Germinal center (tissue), 1 donor: Measurements from ENCODE around the gene ATF7IP.
"Not testable (repeated sequence)": the region's sequence is repeated elsewhere in the genome, so short reads cannot be mapped to it uniquely, and the experiment has no call there.

ENCODE experiments used
- DNase-seq: peaks from one replicate; pipeline ENCODE4 v3.0.0; 2012; ENCODE audit warnings: mixed read lengths, low spot score

Gene ATF7IP

GRCh38 chr12:14379508-14379907, 14.0 kb downstream of the ATF7IP start:
- DNase-seq: no peak

DNA sequence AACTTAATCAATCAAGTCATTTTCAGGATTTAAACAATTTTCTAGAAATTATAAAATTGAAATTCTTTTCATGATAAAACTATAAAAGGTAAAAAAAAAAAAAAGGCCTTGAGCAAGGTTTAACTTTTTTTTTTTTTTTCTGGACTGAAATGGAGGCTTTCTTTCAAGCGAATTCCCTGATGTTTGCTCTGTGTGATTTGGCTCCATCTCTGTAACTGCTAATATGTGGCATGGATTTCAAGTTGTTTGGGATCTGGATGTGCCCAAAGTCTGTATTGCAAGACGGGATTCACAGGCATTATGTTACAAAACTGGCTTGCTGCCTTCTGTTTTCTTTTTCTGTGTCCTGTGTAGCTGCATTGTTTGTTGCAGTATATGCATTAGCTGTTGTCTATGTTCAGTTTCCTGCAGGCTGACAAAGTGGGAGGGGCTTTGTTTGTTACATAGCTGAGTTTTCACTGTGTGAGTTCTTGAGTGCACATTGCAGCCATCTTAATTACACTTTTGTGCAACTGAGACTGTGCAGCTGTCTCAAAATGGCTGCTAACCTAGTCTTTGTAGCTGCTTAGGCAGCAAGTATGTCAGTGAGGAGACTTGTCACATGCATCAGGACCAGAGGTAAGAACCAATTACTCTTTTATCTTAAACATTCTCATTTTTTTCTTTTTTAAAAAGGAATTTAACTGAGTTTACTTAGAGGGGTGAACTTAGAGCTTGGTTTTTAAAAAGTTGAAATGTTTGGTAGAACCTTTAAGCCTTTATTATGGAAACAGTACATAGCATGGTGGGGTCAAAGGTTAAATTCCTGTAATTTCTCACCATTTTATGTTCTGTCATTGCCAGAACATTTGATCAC, 19.5 kb downstream of the ATF7IP start:
- peak; percentile 59 for DNase-seq

DNA sequence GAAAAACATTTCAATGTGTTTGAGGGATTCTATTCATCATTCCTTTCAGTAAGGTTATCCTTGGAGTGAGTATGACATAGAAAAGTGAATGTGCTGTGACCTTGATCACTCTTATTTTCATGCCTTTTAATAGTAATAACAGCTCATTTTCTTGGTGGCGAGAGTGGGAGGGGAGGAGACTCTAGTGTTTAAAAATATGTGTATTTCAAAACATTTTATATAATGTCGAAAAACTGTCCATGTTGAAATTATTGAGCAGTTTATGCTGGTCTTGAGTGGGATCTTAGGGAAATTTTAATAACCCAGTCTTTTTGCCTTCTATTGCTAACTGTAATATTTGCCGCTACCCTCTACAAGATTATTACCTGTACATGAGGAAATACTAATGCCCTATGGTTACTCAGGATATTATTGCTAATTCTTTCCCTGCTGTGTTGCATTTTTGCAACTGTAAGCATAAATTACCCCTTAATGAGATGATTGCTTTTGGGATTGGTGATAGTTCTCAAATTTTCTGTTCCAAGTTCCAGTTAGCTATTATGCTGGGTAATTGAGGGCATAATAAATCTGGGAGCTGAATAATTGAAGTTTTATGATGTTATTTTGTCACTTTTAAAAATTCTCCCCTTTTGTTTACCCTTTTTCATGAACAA, 21.9 kb downstream of the ATF7IP start:
- DNase-seq: no peak

DNA sequence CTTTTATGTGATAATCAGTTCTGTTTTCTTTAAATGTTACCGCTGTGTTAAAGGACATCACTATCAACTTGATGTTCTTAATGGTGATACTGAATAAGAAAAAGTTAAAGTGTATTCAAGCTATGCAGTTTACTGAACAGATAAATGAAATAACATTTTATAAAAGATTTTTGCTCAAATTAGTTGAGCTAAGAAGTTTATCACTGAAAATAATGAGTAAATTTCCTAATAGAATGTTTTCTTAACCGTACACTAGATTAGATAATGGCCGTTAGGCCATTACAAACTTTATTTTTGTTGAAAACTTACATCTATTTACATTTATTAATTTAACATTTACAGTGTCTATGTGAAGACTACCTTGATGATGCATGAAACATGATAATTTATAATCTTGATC, 25.0 kb downstream of the ATF7IP start:
- no peak for DNase-seq

DNA sequence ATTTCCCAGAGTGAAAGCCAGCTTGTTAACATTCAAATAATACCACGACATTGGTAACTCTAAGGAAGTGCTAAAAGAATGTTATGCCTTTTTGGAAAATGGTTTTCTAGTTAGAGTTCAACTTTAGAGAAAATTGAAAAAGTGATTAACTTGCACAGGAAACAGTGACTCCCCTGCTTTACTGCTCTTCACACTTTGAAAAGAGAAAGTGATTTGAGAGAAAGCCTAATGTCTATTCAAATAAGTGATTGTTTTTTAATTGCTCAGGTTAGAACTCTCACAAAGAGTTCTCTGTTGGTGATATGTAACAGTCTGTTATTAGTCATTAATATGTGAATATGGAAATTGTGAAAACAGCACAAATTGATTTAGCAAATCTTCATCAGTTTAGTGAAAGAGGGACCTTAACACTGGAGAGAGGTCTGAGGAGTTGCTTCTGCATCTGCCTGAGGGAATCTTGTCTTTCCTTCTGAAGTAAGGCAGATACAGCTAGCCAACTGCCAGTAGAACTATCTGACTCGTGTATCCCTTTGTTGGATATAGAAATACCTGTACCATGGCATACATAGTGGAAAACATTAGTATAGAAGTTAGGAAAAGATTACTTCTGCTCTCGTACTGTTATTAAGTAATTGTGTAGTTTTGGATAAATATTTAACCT, 25.5 kb downstream of the ATF7IP start:
- no peak for DNase-seq

DNA sequence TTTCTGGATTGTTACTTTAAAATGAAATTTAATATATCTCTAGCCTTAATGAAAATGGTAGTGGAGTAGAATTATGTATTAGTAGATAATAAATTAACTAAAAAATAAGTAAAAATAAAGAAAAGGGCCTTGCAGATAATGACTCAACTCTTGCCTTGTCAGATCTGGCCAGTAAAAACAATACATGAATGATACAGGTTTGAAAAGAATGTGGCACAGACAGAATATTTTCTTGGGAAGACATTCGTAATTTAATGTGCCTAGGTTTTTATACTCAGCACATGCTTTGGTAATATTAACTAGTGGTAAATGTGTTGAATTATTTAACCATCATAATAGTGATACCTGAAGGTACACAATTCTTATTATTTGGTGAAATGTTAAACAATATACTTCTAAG, 28.3 kb downstream of the ATF7IP start:
- DNase-seq: no peak

DNA sequence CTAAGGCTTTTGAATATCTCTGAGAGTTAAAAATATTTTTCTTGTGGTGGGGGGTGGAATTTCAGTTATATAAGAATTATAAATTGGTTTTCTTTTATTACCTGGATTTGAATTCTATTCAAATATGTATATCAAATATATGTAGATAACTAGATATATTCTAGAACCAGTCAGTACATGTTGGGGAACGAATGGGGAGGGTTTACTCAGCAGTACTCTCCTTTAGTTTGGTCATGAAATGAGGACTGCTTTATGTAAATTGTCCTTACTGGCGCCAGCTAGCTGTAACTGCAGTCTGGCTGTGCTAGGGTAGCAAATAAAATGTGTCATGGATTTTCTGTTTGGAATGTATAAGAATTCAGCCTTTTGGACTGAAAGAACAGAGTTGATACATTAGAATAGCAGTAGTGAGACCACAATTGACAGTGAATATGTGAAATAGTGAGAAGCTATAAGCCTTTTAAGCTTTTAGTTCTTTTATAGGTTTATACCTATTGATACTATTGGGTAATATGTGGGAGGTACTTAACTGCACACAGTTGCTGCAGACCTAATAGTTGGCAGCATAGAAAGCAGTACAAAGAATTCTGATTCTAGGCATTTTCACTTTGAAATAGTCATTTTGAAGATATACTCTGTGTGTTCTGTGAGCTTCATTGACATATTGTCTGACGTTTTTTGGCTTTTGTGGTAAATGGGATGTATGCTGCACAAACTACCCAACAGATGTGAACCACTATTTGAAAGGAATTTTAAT, 29.0 kb downstream of the ATF7IP start:
- DNase-seq: peak; percentile 67

DNA sequence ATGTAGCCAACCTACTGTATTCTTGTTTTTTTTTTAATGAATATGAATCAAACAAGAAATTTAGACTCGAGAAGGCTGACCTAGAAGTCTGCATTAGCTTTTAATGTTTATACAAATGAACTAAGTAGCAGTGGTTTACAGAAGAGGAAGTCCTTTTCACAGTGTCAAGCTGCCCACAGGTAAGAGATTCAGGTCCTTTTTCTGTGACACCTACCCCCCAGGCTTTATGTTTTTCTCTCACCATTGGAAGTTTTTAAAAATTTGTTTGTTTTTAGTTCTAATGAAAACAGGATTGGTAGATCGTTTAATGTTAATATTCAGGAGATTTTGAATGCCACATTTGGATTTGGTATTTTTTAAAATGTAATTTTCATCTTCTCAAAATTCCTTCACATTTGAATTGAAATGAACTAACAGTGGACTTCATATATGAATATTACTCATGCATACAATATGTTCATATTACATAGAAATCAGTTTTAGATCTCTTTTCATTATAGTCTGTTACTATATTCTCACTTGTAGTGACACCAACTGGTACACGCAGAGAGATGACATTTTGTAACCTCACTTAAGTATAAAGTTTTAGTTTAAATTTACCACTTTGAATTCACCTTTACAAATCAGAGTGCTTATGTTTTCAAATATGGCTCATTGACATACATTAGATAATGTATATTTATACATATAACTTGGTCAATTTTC, 29.7 kb downstream of the ATF7IP start:
- peak; percentile 55 for DNase-seq

- DNase-seq: no peak
Measured at GRCh38 chr12:14396071-14396470, 30.6 kb downstream of the ATF7IP start.

DNA sequence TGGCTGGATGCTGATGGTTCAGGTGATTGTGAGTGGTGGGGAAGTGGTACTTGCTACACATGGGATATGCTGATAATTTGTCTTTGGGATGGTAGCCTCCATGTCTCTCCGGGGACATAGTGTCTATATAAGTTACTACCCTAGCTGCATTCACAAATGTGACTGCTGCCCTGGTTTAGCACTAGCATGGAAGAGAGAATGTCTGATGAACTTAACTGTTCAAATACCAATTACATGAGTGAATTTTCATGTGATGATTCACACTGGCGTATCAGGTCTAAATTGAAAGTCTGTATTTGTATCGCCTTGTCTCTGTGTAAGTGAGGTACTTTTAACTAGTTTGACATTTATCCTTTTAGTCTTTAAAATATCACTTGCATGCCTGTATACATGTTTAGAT, 34.4 kb downstream of the ATF7IP start:
- DNase-seq: no peak

- no peak for DNase-seq
Measured at GRCh38 chr12:14400599-14400998, 35.1 kb downstream of the ATF7IP start.

- not testable (repeated sequence) for DNase-seq
Measured at GRCh38 chr12:14401267-14401666, 35.8 kb downstream of the ATF7IP start.

- DNase-seq: no peak
Measured at GRCh38 chr12:14402697-14403096, 37.2 kb downstream of the ATF7IP start.

DNA sequence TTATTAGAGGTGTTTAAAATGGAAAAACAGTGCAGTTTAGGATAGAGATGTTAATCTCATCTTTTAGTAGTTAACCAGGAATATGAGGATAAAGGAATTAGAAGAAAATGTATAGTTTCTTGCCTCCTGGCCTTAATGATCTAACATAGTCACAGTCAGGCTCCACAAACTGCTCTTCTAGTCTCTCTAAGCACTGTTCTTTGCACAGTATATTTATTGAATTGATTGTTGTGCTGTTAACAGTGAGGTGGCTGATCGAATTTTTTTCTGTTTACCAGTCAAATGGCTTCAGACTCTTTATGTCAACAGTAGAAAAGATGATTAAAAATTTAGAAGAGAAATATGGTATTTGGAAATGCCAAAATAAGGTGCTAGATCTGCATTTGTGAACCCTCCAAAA, 37.8 kb downstream of the ATF7IP start:
- no peak for DNase-seq

DNA sequence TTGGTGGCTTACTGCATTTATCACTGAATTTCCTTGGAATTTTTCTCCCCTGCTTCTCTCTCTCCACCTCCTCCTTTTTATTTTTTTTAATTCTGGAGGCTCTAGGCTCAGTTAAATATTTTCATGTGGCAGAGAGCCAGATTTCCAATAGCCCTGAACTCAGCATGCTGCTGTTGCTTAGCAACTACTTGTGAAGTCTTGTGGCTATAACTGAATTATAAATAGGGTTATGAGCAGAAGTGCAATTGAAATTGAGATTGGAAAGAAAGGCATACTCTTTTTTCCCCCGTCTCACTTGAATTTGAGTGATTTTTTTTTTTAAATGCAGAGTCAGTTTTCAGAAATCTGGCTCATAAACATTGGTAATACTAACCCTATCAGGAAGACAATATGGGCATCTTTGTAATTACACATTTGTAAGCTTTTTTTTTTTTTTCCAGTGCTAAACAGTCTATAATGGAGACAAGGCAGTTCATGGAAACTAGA, 38.3 kb downstream of the ATF7IP start:
- DNase-seq: peak; percentile 23

- DNase-seq: not testable (repeated sequence)
Measured at GRCh38 chr12:14405407-14405806, 39.9 kb downstream of the ATF7IP start.

- DNase-seq: peak; percentile 20
Measured at GRCh38 chr12:14408208-14408607, 42.7 kb downstream of the ATF7IP start.

DNA sequence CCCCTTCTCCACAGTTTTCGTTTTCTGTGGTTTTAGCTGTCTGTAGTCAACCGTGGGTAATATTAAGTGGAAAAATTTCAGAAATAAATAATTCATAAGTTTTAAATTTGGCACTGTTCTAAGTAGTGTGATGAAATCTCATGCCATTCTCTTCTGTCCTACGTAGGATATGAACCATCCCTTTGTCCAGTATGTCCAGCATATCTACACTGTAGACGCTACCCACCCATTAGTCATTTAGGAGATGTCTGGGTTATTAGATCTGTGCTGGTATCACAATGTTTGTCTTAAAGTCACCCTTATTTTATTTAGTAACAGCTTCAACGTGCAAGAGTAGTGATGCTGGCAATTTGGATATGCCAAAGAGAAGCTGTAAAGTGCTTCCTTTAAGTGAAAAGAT, 44.7 kb downstream of the ATF7IP start:
- no peak for DNase-seq

- DNase-seq: no peak
Measured at GRCh38 chr12:14410841-14411569, 45.5 kb downstream of the ATF7IP start.

DNA sequence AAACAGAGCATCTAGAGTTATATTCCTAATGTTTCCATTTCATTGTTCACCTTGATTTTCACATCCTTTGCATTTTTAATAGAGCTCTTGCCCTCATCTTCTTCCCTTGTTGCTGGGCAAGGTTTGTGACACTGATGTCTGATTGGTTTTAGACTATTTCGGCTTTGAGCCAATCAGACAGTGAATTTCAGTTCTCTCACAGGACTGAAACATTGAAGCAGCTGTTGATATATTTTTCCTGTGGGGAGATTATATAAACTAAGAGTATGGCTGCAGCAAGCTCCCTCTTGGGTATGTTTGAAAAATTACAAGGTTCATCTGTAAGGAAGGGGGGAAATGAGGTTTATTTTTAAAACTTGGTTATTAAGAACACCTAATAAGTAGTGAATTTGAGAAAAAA, 51.2 kb downstream of the ATF7IP start:
- DNase-seq: peak; percentile 68

DNA sequence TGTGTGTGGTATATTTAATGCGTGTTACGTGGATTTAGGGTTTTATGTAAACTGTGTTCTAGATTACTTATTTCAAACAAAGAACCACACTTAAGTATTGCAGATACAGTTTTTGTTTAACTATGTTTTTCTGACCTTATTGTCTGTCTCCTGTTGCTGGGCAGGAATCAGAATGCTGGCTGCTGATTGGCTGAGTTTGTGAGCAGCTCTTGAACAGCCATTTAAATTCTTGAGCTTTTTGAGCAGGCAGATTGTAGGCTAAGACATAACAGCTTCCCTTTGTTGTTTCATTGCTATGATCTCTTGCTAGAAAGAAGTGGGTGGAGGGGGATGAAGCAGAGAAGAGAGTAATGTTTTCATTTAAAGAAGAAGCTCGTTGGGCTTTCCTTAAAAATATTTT, 52.2 kb downstream of the ATF7IP start:
- peak; percentile 62 for DNase-seq
